Activated CD8-positive, alpha-beta memory T cell treated with anti-CD3 and anti-CD28 coated beads for 36 hours (primary cell): Measurements from ENCODE around the gene SLCO2A1. TPM values are rescaled to one million over a fixed set of nuclear protein-coding genes. Genes with fewer than 3 reads are reported as not detected.

ENCODE experiments used
- CTCF ChIA-PET: fragments of 350-600 bp; sonication (Branson Sonifier 250); formaldehyde crosslinking; loops from one replicate; lab custom pipeline; 2021; ENCODE audit warnings: antibody characterized with exemption; lab: Charles Lee
- POLR2A ChIA-PET: fragments of 350-600 bp; sonication (Branson Sonifier 250); formaldehyde crosslinking; loops from one replicate; lab custom pipeline; 2021; ENCODE audit warnings: antibody characterized with exemption; lab: Charles Lee
- total RNA-seq, 2 experiments: library from RNA; stranded (reverse); gene quantifications; one replicate each; pipeline ENCODE4 v1.2.3, GENCODE V29; 2021

Gene SLCO2A1
- total RNA-seq, 2 experiments from 2014 or later, result not detected

DNA sequence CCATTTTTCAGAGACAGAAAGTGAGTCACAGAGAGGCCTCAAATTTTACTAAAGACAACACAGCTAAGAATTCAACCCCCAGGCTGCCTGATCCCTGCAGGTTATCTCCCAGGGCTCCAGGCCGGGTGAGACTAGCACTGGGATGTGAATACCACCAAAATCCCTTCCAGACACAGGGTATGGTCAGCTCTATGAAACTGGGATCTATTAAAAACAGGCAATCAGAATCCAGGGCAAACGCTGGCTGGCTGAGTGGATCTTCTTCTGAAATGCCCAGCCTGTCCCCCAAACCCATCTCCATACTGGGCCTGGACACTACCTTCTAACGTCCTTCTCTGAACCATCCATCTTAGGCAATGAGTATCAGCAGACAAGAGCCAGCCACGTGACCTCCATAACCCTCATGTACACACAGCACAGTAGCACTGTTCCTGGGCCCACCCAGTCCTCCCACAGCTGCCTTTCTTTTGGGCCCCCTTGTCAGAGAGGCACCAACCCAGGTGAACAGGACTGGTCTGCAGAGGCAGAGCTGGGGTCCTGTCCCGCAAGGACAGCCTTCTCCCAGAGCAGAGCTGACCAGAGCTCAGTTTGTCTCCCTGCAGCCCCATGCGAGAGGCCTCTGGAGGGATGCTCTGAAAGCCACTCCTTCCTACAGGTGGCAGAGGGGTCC, 135.9 kb downstream of the SLCO2A1 start:
- CTCF ChIA-PET, result no interaction called here
- POLR2A ChIA-PET, result no interaction called here

GRCh38 chr3:133892541-133893231, 137.0 kb downstream of the SLCO2A1 start:
- CTCF ChIA-PET, result no interaction called here

DNA sequence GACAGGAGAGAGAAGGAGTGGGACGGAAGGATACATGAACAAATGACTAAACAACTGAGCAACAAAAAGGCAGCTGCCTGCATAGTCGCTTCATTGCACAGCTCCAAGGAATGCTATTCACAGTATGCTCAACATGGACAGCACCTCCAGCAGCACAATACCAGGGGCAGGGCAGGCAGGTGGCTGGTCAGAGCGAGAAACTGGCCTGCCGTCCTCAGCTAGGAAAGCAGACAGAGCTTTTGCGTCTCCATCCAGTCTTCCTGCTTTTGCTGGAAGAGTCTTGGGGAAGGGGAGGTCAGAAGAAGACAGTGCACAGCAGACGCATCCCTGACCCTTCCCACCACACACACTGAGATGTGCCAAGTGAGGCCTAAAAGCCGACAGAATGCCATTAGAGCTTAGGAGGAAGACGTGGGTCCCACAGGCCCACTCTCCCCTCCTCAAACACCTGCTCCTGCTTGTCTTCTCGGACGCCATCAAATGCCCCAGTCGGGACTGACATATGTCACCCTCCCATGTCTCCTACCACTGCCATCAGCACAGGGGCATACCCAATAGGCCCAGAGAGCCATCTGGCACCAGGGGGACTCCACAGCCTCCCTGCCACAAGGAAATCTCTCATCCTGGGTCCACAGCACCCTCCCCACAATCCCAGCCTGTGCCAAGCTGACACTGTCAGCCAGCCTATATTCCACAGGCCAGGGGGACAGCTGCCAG, 137.9 kb downstream of the SLCO2A1 start:
- ChIA-PET POLR2A (no interaction called here), CTCF (no interaction called here)

More at GRCh38 chr3:133892541-133893231, 137.0 kb downstream of the SLCO2A1 start:
- POLR2A ChIA-PET, result no interaction called here

DNA sequence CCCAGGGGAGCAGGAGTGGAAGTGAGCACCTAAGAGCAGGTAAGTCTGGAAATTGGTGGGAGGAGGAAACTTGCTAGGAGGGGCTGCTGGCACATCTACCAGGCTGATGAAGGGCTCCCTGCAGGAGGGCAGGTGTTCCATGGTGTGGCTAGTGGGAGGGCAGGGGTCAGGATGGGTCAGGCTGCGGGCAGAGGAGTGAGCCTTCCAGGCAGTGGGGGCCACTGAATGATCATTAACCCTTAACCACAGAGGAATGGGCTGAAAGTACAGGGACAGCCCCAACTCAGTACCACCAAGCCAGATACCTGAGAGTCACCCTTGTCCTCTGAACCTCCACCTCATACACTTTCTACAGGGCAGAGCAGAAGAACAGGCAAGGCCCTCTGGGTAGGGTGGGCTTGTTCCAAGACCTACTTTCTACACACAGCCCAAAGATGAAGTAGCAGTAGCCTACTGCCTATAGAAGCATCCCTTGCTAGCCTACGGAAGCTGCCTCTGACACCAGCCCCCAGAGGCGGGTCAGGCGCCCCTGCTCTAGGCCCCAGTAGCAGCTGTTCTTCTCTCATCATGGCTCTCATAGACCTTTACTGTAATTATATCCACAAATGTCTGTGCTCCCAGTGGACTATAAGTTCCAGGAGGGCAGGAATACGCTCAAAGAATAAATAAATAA, 138.6 kb downstream of the SLCO2A1 start:
- POLR2A ChIA-PET, result no interaction called here
- CTCF ChIA-PET, result no interaction called here

GRCh38 chr3:133890037-133890436, 139.7 kb downstream of the SLCO2A1 start:
- ChIA-PET CTCF (no interaction called here), POLR2A (no interaction called here)

GRCh38 chr3:133888726-133889340, 140.9 kb downstream of the SLCO2A1 start:
- ChIA-PET POLR2A (no interaction called here), CTCF (no interaction called here)

DNA sequence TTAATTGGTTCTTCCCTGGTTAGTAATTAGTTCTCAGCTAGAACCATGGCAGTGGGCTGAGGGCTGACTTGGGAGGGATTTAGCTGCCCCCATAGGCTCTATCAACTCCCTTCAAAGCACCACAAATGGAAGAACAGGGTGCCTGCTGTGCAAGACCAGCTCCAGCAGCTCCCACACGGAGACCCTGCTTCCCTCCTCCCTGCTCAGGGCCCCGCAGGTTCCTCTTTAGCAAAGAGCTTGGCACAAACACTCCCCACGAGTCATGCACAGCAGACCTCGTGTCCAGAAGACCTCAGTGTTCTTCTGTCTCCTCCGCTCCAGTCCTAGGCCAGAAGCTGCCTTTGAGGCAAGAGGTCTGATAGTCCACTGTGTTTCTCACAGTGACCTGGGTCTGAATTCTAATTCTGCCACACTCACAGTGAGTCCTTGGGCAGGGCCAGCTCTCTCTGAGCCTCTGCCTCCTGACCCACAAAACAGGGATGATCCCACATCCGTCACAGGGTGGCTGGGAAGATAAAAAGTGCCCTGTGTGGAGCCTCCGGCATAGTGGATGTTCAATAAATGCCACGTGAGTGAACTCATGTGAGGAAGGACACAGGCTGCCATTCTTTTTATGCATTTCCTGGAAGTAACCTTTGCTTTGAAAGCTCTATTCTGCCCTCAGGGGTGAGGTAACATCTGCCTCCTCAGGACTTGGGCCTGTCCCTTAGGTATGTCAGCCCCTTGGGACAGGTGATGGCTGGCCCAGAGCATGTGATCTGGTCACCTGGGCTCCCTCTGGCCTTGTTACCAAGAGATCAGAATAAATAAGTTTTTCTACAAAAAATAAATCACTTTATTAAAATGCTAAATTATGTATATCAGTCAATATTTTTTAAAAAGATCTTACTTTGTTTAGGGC, 141.7 kb downstream of the SLCO2A1 start:
- ChIA-PET CTCF (no interaction called here), POLR2A (no interaction called here)

GRCh38 chr3:133887074-133887802, 142.5 kb downstream of the SLCO2A1 start:
- CTCF ChIA-PET, result no interaction called here

DNA sequence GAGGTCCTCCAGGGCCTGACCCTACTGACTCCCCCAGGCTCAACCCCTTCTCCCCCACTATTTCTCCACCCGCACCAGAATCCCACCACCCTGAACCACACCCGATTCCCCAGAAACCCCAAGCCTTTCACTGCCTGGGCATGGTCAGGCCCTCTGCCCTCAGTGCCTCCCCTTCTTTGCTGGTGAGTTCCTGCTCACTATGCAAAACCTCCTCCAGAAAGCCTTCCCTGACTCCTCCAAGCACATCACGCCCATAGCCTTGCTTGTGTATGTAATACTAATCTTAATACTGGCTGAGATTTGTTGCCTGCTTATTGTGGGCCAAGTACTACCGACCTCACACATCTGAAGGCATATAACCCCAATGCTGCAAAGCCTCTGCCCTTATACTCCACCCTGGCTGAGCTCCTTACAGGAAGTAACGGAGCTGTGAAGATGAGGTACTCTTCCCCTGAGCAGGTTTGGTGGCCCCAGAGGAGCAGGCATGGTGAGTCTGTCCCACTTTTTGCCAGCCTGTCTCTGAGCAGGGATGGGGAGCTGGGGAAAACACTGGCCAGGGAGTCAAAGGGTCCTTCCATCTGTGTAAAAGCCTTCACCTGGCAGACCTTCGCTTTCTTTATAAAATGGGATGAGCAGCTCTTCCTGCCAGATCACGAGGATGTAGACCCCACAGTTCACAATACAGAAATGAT, 143.5 kb downstream of the SLCO2A1 start:
- POLR2A ChIA-PET, result no interaction called here
- CTCF ChIA-PET, result no interaction called here

More at GRCh38 chr3:133887074-133887802, 142.5 kb downstream of the SLCO2A1 start:
- POLR2A ChIA-PET, result no interaction called here

GRCh38 chr3:133884887-133885711, 144.6 kb downstream of the SLCO2A1 start:
- CTCF ChIA-PET, result interaction anchor here (0.5 kb wide), 1 partner anchor 71 kb away, joined by 3 read pairs; no protein-coding TSS in a partner anchor
- POLR2A ChIA-PET, result no interaction called here

GRCh38 chr3:133884054-133884886, 145.5 kb downstream of the SLCO2A1 start:
- CTCF ChIA-PET, result interaction anchor here (0.5 kb wide), 1 partner anchor 71 kb away, joined by 3 read pairs; no protein-coding TSS in a partner anchor
- POLR2A ChIA-PET, result no interaction called here

GRCh38 chr3:133883641-133884040, 146.1 kb downstream of the SLCO2A1 start:
- CTCF ChIA-PET, result no interaction called here
- POLR2A ChIA-PET, result no interaction called here

DNA sequence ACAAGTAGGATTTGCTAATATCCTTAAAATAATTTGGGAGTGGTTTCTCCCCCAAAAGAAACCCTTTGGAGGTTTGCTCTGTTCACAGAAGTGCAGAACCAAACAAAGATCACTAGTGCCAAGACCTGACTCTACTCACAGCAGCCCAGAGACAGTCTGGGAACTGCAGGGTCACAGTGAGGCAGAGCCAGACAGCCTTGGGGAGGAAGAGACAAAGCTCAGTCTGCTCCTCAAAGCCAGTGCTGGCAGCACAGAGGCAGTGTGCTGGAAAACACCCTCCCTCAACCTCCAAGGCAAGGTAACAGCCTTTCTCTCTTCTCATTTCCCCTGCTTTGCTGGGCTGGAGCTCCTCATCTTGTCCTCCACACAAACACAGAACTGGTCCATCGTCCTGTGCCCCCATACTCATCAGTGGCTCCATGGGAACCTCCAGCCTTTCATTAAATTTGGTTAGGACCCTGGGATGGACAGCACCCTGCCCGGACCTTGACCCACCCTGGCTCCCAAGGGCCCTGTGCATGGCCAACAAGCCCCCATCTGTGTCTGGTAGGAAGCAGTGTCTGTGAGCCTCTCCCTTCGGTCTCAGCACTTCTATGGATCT, 146.6 kb downstream of the SLCO2A1 start:
- ChIA-PET POLR2A (no interaction called here), CTCF (no interaction called here)

DNA sequence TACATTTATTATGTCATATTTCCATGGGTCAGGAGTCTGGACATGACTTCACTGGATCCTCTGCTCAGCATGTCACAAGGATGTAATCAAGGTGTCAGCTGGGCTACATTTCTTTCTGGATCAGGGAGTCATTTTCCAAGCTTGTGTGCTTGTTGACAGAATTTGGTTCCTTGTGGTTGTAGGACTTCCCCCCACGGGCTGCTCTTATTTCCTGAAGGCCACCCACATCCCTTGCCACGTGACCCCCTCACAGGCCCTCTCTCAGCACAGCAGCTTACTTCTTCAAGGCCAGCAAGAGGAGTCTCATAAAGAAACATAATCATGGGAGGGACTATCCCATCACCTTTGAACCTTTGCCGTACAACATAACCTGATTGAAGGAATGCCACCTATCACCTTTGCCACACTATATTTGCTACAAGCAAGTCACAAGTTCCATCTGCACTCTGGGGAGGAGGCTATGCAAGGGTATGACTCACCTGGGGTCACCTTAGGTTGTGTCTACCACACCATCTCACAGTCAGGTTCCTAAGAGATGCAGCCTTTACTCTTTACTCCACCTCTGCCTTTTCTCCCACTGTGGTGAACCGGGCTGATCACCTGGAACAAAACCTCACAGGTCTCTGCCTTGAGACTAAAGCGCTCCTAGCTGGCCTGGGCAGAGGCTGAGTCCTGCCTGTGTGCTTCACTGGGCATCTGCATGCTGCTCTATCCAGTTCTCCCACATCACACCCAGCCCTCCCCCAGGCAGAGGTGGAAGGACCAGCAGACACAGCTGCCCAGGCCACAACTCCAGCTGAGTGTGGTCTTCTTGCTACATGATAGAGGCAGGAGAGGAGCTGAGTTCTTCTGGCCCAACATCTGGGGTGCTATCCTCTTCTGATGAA, 147.5 kb downstream of the SLCO2A1 start:
- CTCF ChIA-PET, result no interaction called here
- POLR2A ChIA-PET, result no interaction called here
